Hindlimb muscle (tissue), 1 donor: ENCODE results near the gene TANGO2. TPM values are rescaled to one million over a fixed set of nuclear protein-coding genes. Genes with fewer than 3 reads are reported as not detected.

Source experiments
- DNase-seq: peaks from one replicate; pipeline ENCODE4 v3.0.0-alpha.2; 2013
- polyA plus RNA-seq: library from polyadenylated mRNA; unstranded; fragments of 120-200 nt; gene quantifications from one replicate; pipeline ENCODE4 v1.2.1, GENCODE V29; 2013; ENCODE audit not compliant: insufficient read length

TANGO2 gene
- polyA plus RNA-seq, 1 donor: 12.6 TPM

DNA sequence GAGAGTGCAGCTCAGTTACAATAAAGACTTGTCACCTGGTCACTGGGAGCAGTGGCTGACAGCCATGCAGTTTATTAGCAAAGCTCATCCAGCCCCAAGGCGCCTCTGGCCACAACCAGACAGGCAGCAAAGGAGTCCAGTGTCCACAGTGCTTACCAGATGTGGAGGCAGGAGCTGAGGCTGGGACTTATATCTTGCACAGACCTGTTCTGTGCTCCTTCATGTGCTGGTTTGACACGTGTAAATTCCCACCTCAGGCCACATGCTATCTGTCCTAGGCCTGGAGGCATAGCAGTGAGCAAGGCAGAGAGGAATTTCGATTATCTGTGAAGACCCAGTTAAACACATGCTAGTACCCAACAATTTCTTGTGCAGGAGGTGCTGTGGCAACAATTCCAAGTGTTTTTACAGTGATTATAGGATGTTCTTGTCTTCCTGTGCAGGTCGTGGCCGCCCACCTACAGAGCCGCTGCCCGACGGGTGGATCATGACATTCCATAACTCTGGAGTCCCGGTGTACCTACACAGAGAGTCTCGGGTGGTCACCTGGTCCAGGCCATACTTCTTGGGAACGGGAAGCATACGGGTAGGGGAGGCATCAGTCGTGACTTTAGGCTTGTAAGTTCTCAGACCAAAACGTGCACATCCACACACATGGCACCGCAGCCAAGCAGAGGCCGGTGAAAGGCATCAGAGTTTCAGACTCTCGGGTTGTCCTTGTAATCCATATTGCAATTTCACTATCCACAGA is 68.5 kb downstream of the TANGO2 start:
- DNase-seq: no peak

DNA sequence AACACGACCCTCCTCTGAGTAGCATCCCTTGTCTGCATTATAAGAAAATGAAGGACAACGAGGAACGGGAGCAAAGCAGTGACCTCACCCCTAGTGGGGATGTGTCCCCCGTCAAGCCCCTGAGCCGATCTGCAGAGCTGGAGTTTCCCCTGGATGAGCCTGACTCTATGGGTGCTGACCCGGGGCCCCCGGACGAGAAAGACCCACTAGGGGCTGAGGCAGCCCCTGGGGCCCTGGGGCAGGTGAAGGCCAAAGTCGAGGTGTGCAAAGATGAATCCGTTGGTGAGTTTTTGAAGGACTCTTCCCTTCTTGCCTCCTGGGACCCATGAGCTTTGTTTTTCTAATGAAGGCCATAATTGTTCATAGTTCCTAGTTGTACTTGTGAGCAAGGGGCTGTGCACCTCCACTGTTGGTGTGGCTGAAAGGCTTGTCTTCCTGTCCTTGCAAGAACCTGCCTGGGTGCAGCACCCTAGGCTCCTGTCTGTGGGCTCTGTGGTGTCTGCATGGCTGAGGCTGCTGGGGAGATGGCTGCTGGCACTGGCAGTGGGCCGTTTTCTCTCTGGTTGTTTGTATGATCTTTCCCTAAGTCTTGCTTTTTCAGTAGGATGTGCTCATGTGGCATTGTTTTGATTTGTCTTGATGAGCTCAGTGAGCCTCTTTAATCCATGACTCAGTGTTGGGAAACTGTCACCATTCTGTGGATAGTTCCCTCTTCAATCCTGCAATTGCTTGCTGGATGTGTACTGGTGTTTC is 69.2 kb downstream of the TANGO2 start:
- DNase-seq: no peak

DNA sequence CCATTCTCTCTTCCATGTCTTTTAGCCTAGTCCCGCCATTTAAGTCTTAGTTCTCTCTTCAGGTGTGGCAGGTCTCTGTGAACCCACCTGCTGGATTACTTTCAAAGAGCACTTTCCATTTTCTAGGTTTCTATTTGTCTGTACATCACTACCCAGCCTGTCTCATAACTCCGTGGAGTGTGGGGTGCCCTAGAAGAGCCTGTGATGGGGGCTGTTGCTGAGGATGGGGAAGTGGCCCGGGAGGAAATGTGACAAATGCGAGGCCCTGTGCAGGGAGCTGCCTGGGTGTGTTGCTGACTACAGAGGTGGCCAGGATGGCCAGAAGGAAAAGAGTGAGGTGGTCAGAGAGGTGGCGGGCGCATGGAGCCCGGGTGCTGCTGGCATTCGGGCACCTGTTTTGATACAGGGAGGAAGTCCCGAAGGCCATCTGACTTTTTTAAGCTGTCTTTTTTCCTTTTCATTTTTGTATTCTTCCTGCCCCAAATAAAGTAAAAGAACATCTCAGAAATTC is 69.9 kb downstream of the TANGO2 start:
- DNase-seq: no peak

DNA sequence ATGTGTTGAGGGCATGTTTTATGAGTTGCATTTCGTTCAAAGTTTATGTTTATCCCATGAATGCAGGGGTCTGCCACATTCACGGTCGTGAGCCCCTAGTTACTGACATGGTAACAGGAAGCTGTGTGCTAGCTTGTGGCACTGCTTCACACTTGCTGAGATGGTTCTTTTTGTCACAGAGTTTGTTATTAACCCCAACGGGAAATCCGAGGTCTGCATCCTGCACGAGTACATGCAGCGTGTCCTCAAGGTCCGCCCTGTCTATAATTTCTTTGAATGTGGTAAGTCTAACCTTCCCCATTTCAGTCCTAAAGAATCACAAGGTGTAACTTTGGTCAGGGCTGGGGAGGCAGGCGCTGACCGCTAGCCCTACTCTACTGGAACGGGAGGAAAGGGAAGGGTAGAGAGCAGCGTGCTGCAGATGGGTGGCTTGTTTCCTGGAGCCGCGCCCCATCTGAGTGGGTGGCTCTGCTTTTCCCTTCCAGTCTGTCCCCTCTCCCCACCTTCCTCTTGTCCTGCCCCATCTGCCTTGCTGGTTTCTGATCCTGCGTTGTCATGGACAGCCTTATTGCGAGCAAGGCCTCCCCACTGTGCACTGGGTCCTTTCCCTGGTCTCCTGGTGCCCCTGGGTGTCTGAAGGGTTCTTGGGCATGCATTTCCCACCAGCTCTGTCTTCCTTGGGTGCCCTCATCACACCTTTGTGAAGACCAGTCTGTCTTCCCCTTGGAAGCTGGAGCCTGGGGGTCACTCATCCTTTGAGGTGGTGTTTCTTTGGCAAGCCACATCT is 71.0 kb downstream of the TANGO2 start:
- no peak for DNase-seq

DNA sequence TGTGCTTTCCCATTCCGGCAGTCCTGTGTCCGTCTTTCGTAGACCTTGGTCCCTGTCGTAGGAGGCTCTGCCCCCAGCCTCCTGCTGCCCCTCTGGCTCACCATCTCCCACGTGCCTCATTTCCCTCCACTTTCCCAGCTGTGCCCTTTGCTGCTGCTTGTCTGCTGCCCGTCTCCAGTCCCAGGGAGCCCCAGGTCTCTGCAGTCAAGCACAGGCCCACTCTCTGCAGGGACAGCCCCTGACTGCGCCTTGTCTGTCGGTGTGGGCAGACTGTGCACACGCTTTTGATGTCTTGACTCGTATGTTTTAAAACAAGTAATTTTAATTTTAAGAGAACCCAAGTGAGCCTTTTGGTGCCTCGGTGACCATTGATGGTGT is 71.6 kb downstream of the TANGO2 start:
- DNase-seq: no peak

DNA sequence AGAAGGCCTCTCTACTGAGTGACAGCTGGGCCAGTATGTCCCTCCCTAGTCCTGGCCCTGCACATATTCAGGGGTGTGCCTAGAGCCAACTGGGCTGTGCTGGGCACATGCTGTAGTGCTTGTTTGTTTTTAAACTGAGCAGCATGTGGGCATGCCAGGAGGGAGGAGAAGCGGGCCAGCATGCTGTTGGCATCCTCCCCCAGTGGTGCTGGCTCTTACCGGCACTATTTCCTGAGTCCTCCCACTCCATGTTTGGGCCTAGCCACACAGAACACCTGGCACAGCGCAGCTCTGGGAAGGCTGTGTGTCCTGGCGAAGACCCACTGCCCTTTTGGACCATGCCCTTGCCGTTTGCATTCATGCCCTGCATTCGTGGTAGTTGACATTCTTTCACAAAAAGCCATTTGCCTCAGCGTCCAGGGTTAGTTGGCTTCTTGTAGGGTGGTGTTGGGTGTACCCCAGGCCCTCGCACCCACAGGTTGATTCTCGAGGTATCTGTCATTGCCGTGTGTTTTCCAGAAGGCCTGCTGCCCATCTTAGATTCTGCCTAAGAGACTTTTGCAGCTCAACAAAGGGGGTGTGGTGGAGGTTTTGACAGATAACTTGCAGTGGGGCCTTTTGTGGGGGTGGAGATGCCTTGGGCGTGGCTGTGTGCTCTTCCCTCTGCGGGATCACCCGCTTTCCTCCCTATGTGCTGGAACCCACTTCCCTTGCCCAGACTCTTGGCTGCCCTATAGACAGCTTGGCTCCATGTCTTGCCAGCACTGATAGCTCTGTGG is 72.7 kb downstream of the TANGO2 start:
- no peak for DNase-seq

DNA sequence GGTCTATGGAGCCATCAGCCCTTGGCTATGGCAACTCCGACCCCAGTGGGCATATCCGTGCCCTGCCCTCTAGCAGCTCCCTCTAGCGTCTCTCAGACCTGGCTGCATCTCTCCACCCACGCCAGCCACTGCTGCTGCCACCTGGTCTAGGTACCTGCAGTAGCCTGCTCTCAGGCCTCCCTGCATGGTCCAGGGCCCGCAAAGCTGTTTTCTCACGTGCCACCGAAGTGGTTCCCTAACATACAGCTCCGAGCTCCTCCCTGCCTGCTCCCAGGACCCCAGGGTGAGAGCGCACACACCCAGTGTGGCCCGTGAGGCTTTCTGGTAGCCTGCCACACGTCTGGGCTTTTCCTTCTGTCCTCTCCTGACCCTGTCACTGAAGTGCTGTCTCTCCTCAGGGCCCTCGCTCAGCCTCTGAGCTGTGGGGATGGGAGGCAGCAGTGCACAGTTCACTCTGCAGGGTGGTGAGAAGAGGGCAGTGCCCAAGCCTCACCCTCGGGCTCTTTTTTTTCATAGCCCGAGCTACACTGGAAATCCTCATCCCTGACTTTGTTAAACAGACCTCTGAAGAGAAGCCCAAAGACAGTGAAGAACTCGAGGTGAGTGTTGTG is 73.4 kb downstream of the TANGO2 start:
- DNase-seq: no peak

DNA sequence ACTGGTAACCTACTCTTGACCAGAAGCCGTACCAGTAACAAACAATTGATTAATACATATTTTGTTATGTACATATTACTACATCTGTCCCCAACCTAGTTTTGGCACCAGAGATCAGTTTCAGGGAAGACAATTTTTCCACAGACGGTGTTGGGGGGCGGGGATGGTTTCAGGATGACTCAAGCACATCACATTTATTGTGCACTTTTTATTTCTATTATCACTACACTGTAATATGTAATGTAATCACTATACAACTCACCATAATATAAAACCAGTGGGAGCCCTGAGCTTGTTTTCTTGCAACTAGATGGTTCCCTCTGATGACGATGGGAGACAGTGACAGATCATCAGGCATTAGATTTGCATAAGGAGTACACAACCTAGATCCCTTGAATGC is 74.6 kb downstream of the TANGO2 start:
- DNase-seq: no peak

DNA sequence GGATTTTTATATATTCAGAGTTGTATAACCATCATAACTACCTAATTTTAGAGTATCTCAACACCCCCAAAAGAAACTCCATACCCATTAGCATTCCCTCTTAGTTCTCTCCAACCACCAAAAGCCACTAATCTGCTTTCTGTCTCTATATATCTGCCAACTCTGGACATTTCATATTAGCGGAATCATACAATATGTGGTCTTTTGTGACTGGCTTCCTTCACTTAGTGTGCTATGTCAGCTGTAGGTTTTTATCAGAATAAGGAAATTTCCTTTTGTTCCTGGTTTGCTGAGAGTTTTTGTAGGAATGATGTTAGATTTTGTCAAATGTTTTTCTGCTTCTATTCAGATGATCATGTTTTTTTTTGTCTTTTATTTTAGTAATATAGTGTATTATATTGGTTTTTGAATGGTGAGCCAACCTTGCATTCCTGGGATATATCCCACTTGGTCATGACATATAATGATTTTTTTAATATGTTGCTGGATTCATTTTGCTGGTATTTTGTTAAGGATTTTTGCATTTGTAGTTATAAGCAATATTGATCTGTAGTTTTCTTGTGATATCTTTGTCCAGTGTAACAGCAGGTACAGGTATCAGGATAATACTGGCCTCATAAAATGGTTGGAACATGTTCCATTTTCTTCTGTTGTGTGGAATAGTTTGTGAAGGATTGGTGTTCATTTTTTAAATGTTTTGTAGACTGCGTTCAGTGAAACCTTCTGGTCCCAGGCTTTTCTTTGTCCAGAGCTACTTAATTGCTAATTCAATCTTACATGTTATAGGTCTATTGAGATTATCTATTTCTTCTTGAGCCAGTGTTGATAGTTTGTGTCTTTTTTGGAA is 75.9 kb downstream of the TANGO2 start:
- DNase-seq: no peak

DNA sequence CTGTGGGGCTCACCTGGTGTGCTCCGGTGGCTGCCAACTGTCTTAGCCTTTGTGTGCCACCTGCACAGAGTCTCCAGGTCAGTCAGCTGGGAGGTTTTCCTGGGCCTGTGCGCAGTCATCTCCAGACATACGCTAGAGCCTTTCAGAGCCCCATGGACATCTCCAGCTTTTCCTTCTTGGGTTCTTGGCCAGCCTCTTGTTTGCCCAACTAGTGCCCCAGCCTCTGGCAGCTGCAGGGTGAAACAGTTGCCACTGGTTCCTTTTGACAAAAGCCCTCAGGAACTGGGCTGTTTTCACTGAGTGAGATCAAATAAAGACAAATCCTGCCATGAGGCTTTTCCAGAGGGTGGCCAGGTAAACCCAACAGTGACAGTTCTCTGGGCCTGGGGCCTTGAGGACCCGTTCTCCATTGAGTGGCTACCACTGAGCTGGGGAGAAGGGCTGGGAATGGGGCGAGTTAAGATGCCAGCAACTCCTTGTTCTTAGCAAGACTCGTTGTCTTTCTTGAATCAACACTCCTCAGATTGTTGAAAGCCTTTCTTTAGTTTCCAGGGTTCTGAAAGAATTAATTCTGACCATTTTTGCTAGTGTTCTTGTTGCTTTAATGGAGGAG is 78.3 kb downstream of the TANGO2 start:
- no peak for DNase-seq

DNA sequence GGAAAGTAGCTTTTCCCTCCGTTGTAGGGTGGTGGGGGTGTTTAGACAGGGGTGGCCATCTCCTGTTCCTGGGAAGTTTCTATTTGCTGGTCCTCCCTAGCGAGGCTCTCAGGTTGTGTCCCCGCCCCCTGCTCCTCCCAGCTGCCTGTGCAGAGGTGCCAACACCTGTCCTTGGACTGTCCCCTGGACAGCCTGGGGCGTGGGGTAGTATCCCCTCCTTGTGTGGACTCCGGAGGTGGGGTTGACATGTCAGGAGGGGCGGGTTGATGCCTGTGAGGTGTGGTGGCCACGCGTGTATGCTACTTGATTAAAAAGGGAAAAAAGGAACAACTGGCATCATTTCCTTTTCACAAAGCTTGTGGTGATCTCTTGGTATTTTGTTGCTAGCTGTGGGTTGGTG is 80.7 kb downstream of the TANGO2 start:
- no peak for DNase-seq

DNA sequence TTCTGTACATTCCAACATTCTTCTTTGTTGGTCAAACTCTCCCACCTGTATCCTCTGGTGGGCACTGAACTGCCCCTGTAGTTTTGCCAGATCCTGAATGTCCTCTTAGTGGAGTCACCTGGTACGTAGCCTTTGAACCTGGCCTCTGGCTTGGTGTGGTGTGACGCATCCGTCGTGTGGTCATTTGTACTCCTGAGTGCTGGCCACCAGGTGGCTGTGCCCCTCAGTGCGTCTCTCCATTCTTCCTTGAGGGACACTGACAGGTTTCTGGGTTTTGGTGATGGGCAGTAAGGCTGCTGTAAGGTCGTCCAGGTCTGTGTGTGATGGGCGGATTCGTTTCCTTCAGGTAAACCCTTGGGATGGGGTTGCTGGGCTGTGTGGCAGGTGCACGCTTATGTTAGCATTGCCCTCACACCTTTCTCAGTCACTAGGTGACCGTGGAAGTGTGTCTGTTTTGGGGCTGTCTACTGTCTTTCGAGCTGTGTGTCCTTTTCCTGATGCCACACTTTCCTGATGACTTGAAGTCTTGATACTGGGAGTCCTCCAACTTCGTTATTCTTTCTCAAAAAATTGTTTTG is 81.4 kb downstream of the TANGO2 start:
- DNase-seq: no peak

DNA sequence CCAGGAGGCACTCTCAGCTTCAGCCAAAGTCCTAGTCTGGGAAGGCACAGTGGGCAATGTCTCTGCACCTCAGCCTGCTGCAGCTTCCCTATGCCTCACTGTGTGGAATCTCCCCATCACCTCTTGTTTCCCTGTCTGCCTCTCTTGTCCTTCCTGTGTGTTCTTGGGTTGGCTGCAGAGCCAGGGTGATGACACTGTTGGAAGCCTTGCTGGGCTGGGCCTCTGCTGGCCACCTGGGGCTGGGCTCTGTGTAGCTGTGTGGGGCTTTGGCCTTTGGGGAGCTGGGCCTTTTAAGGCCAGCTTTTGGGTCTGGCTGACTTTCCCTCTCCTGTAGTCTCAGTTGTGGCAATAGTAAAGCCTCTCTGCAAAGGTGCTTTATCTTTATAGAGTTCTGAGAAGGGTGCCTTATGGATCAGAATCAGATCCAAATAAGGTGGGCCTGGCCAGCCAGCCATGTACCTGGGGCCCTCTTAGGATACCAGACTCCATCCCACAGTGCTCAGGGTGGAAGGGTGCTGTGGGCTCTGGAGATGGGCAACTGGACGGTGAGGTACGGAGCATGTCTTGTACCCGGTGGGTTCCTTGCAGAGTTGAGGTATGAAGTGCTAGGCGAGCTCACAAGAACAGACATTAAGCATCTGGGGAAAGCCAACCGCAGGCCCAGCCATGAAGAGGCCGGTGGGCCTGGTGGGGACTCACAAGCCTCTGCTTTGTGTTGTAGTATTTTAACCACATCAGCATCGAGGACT is 84.7 kb downstream of the TANGO2 start:
- no peak for DNase-seq

DNA sequence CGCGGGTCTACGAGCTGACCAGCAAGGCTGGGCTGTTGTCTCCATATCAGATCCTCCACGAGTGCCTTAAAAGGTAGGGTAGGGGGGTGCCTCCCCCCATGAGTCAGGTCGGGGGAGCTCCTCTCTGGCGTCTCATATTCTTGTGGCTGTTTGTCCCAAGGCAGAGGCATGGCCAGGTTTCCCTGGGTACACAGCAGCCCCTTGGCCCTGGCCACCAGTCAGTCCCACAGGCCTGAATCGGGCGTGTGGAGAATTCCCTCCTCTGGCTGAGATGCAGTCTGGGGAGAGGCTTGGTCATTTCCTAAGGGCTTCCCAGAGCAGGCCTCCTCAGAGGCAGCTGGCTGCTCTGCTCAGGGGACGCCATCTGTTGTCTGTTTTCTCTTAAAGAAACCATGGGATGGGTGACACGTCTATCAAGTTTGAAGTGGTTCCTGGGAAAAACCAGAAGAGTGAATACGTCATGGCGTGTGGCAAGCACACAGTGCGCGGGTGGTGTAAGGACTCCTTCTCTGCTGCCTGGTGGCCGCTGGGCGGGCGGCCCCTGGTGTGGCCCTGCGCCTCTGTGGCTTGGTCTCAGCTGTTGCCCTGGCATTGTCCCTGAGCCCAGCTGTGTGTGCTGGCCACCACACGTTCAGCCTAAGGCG is 85.4 kb downstream of the TANGO2 start:
- DNase-seq: no peak

DNA sequence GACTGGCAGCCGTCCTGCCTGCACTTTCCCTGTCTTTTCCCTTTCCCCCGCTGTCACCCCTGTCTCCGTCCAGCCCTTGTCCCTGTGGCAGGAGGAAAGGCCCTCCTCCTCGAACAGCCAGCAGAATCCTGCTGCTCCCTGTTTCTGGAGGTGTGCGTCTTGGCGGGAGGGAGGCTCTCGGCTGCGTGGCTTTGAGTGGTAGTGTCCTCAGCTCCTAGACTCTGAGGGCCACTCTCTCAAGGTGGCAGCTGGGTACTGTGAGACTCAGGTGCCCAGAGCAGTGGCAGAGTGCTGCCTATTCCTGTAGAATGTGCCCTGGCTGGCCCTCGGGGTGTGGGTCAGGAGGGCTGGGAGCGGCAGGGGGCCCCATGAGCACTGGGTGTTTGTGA is 85.9 kb downstream of the TANGO2 start:
- DNase-seq: no peak

DNA sequence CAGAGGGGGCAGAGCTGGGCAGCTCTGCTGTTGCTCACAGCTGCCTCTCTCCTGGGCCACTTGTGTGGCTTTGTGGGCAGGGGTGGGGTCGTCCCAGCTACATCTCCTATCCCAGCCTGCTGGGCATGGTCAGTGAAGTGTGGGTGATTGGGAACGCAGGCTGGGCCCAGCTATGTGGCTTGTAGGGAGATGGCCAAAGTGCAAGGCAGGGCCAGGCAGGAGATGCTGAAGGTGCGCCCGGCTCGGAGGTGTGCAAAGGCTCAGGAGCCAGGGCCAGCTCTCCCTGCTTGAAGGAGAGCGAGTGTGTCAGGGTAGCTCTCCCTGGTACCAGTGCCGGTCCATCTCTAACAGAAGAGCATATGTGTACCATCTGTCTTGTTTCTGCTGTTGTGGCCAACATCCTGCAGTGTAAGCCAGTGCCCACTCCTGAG is 86.6 kb downstream of the TANGO2 start:
- DNase-seq: no peak

DNA sequence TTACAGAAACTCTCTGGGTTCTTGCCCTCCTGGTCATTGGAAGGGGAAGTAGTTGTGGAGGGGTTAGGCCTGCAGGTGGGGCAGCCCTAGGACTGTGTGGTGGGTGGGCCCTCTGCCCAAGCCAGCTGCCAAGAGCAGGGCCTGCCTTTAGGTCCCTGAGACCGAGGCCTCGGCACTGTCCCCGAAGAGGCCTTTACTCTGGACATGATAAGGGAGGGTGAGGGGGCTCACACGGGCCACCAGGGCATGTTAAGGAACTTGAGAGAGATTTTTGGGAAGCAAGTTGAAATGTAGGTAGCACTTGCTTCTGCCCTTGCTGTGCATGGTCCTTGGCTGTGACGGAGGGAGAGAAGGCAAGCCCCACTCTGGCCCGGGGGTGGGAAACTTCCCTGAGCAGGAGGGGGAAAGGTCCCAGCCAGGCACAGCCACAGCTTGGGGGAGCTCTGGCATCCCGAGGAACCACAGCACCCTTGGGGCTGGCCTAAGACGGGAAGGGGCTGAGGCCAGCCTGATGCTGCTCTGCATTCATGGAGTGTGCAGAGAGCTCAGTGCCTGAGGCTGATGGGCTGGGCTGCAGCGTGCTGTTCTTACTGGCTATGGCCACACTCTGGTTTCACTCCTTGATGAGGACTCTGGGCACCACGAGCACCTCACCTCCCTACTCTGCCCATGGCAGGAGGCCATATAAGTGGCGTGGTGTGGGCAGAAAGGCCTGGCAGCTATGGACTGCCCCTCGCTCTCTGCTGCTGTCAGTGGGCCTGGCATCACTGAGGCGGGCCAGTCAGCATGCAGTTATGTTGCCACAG is 87.2 kb downstream of the TANGO2 start:
- no peak for DNase-seq

DNA sequence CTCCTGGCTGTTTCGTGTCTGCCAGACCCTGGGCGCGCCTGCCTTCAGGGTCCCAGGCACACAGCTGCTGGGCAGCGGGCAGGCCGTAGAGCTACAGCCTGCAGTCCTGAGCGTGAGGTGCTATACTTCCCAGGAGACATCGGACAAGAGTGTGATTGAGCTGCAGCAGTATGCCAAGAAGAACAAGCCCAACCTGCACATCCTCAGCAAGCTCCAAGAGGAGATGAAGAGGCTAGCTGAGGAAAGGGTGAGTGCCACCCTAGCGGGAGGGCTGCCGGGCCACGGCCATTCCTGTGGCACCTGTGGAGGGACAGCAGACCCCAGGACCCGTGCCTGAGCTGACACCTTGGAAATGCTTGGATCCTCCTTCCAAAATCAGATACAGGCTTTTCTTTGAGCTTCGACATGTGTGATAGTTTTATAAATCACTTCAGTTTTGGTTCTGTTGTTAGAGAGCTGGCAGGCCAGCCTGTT is 87.9 kb downstream of the TANGO2 start:
- DNase-seq: no peak
